Skin epidermis (tissue), 12 donors: ENCODE results near the gene HERC5.
"Not testable (repeated sequence)": the region's sequence is repeated elsewhere in the genome, so short reads cannot be mapped to it uniquely, and the experiment has no call there.

Source experiments
- H3K27ac ChIP-seq, 21 experiments: fragments of 200-600 bp; sonication (generic) in 11 of 21; one replicate each; pipeline ENCODE4 v1.5.0; 2020; ENCODE audit warnings: mild to moderate bottlenecking in 3 of 21, inconsistent platforms in 2 of 21, moderate library complexity in 2 of 21
- H3K4me3 ChIP-seq, 7 experiments: fragments of 200-600 bp; sonication (generic) in 2 of 7; one replicate each; pipeline ENCODE4 v1.5.0; 2020; ENCODE audit warnings: inconsistent platforms in 2 of 7, mild to moderate bottlenecking in 2 of 7, moderate library complexity in 1 of 7

Gene HERC5

GRCh38 chr4:88516746-88517145, 59.8 kb downstream of the HERC5 start:
- Histone ChIP-seq H3K4me3 (no peak overlapping the region), H3K27ac (no peak overlapping the region)

- Histone ChIP-seq H3K27ac (no peak overlapping the region), H3K4me3 (no peak overlapping the region)
Observed at GRCh38 chr4:88517825-88518224, 60.9 kb downstream of the HERC5 start.

- no peak overlapping the region for H3K4me3 ChIP-seq
- peak overlapping the region in 1 of 21 experiments; percentile 36 for H3K27ac ChIP-seq
Observed at GRCh38 chr4:88518911-88519310, 62.0 kb downstream of the HERC5 start.

DNA sequence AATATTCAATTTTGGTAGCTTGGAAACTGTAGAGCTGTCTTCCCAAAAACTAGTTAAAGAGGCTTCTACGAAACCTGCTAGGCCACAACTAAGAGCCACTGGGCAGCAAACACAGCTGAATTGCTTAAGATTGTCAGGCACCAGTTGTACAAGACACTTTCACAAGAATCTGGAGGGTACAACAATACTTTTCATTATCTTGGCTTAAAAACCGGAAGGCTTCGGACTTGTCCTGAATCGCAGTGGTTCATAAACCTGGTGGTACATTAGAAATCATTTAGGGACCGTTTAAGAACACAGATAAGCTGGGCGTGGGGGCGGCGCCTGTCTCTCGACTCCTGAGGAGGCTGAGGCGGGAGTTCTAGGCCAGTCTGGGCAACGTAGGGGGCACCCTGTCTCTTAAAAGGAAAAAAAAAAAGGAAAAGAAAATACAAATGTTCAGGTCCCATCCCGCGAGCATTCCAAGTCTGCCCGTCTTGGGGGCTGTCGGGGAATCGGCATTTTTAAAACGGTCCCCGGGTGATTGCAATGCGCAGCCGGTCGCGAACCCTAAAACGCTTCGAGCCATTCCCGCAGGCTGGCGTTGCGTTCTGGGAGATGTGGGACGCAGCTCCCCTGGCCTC, 65.9 kb downstream of the HERC5 start:
- Histone ChIP-seq H3K4me3 (peak overlapping the region; percentile 70 to 93 (median 75)), H3K27ac (peak overlapping the region; percentile 46 to 95 (median 90))

GRCh38 chr4:88523325-88524129, 66.6 kb downstream of the HERC5 start, which contains the start of gene PYURF:
TSS of gene PYURF (minus strand) at chr4:88523776. CDS start at chr4:88523700, 76 bp downstream.
- Histone ChIP-seq H3K27ac (peak within 1 kb of the TSS; percentile 46 to 95 (median 90)), H3K4me3 (peak within 1 kb of the TSS; percentile 70 to 93 (median 75))

GRCh38 chr4:88524171-88524570, 67.3 kb downstream of the HERC5 start:
- peak overlapping the region; percentile 70 to 93 (median 75) for H3K4me3 ChIP-seq

GRCh38 chr4:88526221-88526815, 69.4 kb downstream of the HERC5 start:
- Histone ChIP-seq H3K27ac (no peak overlapping the region), H3K4me3 (no peak overlapping the region)

More at GRCh38 chr4:88524171-88524570, 67.3 kb downstream of the HERC5 start:
- H3K27ac ChIP-seq: peak overlapping the region in 20 of 21 experiments; percentile 80 to 95 (median 90)

DNA sequence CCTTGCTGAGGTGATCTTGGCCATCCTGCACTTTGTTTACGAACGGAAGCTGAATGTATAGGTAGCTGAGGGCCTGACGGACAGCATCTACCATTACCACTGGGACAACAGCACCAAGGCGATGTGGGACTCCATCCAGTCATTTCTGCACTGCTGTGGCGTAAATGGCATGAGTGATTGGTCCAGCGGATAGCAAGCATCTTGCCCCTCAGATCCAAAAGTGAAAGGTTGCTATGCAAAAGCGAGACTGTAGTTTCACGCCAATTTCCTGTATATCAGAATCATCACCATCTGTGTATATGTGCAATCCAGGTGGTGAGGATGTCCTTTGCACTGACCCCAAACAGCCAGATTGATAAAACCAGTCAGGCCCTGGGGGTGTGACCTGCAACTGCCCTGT, 70.9 kb downstream of the HERC5 start:
- Histone ChIP-seq H3K27ac (no peak overlapping the region), H3K4me3 (no peak overlapping the region)

DNA sequence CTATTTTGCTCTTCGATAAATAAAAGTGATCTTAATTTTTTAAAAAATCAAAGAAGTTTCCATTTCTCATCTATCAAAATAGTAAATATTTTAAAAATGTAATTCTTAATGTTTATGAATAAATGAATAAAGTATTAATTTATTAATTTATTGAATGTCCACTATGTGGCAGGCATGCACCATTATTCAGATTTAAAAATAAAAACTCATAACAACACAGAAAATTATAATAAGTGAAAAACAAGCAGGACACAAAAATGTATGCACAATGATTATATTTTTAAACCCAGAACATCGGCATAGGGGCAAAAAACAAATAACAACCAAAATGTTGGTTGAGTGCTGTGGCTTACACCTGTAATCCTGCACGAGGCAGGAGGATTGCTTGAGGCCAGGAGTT, 71.9 kb downstream of the HERC5 start:
- no peak overlapping the region for H3K4me3 ChIP-seq
- H3K27ac ChIP-seq: no peak overlapping the region

- no peak overlapping the region for H3K27ac ChIP-seq
- H3K4me3 ChIP-seq: no peak overlapping the region
Observed at GRCh38 chr4:88531549-88531948, 74.6 kb downstream of the HERC5 start.

GRCh38 chr4:88533088-88533790, 76.3 kb downstream of the HERC5 start:
- peak overlapping the region in 3 of 21 experiments; percentile 4 to 80 (median 60) for H3K27ac ChIP-seq
- no peak overlapping the region for H3K4me3 ChIP-seq

DNA sequence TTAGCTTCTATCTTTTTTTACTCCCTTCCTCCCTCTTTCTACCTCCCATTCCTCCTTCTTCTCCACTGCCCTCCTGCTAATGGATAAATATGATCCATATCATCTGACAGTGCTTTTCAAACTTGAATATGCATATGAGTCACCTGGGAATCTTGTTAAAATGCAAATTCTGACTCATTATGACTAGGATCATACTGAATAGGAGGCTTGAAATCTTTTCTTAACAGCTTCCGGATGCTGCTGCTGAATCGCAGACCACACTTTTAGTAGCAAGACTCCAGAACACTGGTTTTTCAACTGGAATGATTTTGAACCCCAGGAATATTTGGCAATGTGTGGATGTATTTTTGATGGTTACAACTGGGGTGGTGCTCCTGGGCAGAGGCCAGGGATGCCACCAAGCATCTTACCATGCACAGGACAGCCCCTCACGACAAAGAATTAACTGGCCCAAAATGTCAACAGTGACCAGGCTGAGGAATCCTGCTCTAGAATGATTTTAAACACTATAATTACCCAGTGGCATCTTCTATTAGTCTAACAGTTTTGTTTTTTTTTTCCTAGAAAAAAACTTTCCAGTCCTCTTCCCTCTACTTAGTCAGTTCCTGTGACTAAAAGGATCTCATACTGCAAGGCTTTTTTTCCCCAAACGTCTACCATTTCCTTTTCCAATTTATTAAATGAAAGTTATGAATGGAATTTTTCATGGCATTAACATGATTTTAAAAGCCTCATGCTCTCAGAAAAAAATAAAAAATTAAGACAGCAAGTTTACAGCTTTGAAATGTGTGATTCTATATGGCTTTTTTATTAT, 77.2 kb downstream of the HERC5 start:
- Histone ChIP-seq H3K4me3 (no peak overlapping the region), H3K27ac (peak overlapping the region in 6 of 21 experiments; percentile 4 to 80 (median 35))

DNA sequence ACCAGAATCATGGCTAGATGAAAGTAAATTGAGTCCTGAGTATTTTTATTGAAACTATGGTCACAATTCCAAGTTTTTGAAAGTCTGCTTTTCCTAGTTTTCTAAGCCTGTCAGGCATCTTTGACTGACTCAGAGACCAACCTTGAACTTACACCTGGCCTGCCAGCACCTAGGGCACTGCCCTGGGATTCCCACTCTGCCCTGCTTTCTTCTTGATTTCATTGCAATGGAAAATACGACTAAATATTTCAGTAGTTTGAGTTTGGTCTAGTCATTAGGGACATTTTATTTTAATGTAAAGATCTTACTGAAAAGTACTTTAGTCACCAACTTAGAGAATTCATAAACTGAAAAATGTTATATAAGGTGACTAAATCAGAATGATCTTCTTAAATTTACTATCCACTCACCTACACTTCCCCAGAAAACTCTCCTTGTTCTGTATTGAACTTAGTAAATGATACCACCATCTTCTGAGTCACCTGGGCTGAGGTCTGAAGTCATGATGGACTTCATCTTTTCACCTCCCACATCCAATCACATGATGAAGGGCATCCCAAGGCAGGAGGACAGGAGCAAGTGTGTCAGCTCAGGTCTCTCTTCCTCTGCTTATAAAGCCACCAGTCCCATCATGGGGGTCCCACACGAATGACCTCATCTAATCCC, 78.3 kb downstream of the HERC5 start:
- Histone ChIP-seq H3K4me3 (no peak overlapping the region), H3K27ac (peak overlapping the region in 1 of 21 experiments; percentile 0)

DNA sequence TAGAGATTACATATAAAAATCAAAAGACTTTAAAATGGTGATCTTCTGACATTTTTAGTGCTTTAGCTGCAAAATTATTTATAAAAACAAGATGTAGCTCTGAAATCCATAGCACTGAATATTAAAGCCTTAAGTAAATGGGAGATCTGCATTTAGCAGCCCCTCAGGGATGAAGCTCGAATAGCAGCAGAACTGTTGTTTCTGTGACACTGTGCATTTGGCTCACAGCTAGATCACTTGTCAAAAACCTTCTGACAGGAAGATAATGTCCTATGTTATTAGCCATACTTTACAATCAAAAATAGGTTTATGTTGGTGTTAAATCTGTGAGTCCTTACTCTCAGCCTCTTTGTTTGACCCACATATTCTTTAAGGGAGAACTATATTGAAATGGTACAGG, 80.8 kb downstream of the HERC5 start:
- Histone ChIP-seq H3K27ac (no peak overlapping the region), H3K4me3 (no peak overlapping the region)

DNA sequence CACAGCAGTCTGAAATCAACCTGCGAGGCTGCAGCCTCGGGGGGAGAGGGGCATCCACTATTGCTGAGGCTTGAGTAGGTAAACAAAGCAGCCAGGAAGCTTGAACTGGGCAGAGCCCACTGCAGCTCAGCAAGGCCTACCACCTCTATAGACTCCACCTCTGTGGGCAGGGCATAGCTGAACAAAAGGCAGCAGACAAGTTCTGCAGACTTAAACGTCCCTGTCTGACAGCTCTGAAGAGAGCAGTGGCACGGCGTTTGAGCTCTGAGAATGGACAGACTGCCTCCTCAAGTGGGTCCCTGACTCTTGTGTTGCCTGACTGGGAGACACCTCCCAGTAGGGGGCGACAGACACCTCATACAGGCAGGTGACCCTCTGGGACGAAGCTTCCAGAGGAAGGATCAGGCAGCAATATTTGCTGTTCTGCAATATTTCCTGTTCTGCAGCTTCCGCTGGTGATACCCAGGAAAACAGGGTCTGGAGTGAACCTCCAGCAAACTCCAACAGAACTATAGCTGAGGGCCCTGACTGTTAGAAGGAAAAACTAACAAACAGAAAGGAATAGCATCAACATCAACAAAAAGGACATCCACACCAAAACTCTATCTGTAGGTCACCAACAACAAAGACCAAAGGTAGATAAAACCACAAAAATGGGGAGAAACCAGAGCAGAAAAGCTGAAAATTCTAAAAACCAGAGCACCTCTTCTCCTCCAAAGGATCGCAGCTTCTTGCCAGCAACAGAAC, 82.6 kb downstream of the HERC5 start:
- not testable (repeated sequence) for H3K27ac ChIP-seq

DNA sequence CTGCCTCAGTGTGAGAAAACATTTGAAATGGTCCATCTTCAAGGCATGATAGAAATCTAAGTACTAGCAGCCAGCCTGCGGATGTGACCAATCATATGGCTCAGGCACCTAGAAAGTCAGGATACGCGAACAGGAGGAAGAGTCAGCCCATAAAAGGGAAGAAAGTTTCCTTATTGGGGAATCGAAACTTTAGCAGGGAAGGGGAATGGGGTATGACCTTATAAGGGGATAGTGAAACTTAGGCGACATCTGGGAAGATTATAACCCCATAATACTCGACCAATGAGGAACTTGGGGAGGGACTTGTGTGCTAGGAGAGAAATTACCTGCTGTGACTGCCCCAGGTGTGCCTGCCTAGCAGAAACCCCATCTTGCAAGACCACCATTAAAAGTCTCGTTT, 92.9 kb downstream of the HERC5 start:
- no peak overlapping the region for H3K27ac ChIP-seq
- no peak overlapping the region for H3K4me3 ChIP-seq

More for the DNA sequence above, 82.6 kb downstream of the HERC5 start:
- H3K4me3 ChIP-seq: not testable (repeated sequence)
